HG02840 (cell line): ENCODE measurements around the gene EPB41L2.
"Not testable (repeated sequence)": the region's sequence is repeated elsewhere in the genome, so short reads cannot be mapped to it uniquely, and the experiment has no call there.

Experiments
- ATAC-seq: cut with Tn5 transposase; IDR thresholded peaks from one replicate; pipeline ENCODE4 v1.9.1; 2021; ENCODE audit warnings: mild to moderate bottlenecking, moderate library complexity, moderate number of reproducible peaks; ENCODE audit not compliant: unreplicated experiment, low FRiP score

EPB41L2 gene

DNA sequence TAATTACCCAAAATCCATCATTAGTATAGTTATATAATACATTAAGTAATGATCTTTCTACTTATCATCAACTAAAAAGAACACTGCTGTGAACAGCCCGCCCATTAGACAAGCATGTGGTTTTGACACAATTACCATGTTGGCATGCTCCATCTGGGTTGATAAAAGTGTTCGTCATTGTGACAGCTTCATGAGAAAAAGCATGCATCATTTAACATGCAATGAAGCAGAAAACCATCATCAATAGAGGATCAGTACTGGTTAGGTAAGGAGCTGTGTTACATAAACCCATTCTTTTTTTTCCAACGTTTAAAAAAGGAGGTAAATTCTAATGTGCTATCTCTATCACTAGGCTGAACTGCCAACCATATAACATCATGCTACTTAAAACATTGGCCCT, 101.9 kb downstream of the EPB41L2 start:
- ATAC-seq: no peak

DNA sequence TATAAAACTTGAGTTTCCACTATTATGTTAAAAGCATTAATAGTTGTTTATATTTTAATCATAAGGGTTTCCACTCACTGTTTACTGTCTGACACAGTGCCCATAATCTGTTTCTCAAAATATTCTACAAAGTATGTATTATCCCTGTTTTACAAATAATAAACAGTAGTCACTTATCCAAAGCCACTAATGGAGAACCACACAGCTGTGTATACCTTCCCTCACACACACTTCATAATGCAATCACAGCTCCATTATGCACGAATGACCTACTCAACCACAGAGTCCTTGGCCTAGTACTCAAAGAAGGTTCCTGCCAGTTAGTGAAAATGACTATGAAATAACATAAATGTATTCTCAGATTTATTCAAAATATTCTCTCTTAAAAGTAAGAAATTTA, 103.1 kb downstream of the EPB41L2 start:
- ATAC-seq: no peak

DNA sequence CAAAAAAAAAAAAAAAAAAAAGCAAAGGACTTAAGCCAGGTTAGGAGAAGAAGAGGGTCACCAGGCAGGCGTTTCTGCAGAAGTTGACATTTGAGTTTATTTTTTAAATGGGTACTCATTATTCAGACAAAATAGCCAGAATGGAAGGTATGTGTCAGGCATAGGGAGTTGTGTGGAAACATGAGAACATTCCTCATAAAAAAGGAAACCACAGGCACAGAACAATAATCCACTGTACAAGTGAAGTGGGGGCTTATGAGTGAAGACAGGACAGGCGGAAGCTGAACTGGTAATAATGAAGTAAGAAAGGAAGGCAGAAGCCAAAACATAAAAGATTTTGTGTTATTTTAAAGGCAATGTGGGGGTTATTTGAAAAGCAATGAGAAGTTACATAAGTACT, 104.6 kb downstream of the EPB41L2 start:
- ATAC-seq: no peak

DNA sequence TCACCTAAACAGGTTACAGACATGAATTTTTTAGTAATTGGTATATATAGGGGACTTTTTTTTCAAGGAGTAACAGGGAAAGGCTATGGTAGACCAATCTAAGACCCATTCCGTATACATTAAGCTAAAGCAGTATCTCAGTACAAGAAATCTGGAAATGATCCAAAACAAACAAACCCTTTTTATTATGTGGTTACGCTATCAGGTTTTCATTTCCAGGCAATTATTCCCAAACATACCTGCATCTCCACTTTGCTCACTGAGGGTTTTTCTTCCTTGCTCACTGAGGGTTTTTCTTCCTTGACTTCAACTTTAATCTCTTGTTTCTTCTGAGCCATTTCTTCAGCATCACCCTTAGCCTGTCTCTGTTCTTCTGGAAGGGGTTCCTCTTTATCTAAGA, 107.3 kb downstream of the EPB41L2 start:
- ATAC-seq: no peak

DNA sequence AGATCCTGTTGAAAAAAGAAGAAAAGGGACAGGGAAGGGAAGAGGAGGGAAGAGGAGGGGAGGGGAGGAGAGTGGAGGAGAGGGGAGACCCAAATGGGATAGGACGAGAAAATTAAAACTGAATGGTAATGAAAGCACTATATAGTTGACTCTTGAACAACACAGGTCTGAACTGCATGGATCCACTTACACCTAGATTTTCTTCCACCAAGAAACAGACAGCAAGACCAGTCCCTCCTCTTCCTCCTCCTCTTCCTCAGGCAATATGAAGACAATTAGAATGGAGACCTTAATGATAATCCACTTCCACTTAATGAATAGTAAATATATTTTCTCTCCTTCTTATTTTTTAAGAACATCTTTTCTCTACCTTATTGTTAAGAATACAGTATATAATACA, 113.5 kb downstream of the EPB41L2 start:
- ATAC-seq: no peak

DNA sequence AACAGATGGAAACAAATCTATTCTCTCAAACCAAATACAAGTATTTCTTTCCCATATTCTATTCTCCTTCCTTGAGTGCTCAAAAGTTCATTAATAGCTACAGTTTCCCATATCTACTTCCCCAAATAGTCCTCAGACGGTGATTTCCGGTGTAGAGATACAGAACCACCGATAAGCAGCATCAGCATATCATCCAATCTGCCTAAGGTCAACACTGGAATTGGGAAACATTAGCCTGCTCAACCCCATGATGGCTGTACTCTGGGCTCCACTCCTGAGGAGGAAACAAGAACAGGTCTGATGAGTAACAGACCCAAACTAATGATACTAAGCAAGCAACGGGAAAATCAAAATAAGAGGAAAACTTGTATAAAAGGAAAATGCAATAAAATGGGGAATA, 115.6 kb downstream of the EPB41L2 start:
- ATAC-seq: no peak

DNA sequence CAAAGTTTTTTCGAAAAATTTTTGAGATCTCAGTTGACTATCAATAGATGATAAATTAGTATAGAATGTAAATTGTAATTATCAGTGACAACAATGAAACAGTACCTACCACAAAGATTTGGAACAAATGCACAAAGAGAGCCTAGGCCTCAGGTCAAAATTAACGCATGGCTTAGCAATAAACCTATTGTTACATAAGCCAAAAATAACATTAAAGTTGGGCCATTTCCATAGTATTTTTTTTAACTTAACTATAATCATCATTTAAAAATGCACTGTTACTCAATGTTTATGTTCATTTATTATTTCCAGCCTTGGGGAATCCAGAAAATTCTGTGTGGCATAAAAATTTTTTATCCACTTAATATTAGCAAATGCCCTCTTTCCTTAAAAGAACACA, 117.0 kb downstream of the EPB41L2 start:
- ATAC-seq: no peak

DNA sequence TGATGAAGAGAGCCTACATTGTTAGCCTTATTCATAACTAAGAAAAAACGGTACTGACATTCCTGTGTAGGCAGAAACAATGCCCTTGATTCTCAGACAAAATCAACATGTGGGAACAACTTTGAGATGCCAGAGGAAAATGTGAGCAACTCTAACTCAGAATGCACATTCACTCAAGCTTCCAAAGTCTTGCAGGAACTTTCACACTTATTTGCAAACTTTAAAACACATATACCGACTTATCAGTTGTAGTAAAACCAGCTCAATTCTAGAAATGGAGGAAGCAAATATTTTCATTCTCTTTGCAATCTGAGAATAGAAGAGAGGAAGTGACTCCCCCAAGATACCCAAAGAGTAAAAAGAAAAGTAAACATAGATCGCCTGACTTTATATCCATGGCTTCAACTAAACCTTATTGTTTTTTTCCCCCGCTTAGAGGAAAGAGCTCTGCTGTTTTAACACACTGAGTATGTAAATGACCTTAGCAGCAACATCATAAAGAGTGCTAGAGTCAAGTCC, 117.6 kb downstream of the EPB41L2 start:
- ATAC-seq: no peak

DNA sequence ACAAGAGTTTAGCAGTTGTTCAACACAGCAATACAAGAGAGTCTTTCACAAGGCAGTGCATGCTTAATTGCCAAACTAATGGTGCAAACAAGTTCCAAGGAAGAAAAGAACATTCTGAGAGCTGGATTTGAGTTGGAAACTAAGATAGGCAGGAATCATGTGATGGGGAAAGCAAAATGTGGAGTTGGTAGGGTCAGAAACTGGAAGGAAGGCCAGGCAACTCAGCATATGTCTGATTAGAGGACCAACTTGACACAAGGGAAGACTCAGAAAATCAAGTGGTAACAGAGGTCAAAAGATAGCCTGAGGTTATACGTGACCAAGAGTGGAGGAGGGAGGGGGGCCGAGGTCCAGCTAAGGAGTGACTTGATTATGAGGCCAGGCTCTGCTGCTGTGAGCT, 118.6 kb downstream of the EPB41L2 start:
- no peak for ATAC-seq

DNA sequence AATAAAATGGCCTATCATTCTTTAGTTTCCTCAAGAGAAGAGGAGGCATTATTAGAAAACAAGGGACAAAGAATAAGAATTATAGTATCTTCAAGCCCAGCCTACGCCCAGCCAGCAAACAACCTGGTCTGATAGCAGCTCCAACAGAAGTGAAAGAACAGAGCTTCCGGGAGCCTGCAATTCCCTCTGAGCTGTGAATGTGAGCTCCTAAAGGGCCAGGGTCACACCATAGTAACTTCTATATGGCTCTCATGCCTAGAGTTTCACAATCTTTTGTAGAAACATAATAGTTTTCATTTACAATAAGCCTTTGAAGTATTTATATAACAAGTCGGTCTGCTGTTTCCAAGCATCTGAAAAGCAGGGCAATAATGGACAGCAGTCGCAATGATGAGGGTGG, 119.3 kb downstream of the EPB41L2 start:
- no peak for ATAC-seq

DNA sequence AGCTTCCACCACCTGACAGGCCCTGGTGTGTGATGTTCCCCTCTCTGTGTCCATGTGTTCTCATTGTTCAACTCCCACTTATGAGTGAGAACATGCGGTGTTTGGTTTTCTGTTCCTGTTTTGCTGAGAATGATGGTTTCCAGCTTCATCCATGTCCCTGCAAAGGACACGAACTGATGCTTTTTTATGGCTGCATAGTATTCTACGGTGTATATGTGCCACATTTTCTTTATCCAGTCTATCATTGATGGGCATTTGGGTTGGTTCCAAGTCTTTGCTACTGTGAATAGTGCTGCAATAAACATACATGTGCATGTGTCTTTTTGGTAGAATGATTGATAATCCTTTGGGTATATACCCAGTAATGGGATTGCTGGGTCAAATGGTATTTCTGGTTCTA, 120.3 kb downstream of the EPB41L2 start:
- not testable (repeated sequence) for ATAC-seq

DNA sequence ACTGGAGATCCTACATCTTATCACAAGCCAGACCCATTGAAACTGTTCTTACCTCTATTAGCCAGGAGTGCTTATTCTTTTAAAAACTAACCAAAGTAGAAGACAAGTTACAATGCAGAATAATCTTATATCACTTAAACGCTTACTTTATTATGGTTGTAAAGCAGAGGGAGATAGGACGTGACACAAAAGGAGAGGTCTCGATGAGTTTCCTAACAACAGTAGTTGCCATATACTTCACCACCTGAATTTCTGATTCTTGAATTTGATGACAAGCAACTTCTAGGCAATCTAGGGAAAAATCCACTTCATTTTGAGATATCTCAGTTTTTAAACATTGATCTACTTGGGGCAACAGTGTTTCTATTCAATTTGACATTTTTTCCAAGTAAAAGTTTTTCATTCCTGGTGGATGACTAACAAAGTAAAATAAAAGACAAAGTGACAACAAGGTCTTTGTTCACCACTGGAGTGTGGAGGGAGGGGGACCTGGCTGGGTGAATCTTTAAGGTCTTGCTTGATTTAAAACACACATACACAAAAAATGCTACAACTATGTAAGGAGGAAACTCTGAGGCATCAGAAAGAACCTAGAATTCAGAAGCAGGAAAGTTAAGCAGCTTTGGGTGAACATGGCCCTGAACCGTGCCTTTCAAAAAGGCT, 125.0 kb downstream of the EPB41L2 start:
- ATAC-seq: no peak

DNA sequence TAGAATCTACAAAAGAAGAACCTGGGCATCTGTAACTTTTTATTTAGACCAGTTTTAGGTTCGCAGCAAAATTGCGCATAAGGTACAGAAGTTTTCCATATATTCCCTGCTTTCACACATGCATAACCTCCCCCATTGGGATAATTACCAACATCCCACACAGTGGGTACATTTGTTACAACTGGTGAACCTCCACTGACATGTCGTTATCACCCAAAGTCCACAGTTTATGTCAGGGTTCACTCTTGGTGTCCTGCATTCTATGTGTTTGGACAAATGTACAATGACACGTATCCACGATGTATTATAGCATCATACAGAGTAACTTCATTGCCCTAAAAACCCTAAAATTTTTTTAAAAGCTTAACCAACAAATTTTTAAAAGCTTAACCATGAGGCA, 126.1 kb downstream of the EPB41L2 start:
- no peak for ATAC-seq

DNA sequence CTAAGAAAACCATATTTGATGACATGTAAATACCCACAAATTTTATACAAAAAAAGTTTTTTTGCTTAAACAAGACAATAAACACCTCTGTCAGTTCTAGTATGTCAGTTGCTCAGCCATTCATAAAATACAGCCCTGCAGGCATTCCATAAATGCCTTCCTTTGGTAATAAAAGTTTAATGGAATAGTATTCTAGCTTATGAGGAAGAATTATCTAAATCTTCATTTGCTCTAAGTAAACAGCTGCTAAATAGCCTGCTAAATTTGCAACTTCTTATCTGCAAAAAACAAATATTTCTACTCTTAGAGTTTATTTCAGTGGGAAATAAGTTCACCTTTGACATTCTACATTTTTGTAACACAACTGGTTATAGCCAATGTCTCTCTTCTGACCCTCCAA, 127.1 kb downstream of the EPB41L2 start:
- no peak for ATAC-seq

DNA sequence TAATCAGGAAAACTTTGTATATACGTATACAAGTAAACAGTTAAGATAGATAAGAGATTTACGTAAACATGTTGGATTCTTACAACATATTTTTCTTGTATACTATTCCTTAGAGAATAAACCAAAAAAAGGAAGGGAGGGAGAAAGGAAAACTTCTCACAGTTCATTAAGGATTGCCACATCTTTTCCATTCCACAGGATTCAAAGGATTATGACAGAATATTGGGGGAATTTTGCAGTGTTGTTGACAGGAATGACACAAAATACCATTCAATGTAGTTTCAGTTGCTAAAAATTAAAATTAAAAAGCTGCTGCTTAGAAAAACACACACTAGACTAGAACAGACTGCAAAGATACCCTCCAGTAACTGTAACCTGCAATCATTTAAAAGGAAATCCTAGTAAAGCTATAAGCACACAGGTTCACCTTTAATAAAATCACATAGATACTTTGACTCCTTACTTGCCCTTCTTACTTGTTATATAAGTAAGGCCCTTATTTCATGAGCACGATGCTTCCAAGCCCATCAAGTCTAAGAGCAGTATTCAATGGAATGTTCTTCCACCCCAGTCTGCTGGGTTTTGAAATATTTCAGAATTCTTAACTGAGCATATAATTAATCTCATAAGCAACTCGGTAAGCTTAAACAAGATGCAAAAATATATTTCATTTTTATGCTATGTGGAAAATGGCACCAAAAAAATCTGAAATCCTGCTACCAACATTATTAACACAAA, 128.0 kb downstream of the EPB41L2 start:
- no peak for ATAC-seq

DNA sequence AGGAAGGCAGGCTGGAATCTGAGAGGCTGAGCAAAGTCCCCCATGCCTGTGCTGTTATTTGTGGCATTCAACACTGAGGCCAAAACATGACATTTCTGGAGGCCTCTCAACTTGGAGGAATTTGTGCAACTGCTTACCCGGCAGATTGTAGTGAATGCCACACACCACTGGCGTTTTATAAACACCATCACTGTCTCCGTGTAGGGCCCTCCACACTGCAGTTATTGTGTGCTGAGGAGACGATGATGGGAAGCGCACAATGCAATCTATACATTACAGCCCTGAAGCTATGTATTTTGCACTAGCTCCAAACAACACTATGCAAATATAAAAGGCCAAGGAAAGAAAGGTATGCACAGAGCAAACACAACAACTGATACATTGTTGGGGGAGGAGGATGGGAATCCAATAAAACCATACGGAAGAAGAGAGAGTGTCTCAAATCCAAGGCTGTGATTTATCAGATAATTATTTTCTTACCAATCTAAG, 129.3 kb downstream of the EPB41L2 start:
- no peak for ATAC-seq

DNA sequence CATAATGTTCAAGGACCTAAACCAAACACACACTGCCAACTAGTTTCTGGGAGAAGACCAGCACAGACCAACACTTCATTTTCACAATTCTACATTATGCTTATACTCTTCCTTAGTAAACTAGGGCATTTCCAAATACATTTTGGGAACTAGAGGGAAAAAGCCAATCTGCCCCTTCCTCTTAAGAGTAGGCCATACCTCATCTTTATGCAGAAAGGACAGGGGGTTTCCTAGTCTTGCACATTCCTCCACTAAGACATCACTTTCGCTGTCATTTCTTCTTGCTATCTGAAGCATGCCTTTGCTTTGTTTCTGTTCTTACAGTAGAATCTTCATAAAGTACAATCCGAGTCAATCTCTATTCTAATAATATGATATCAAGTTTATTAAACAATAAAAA, 130.1 kb downstream of the EPB41L2 start:
- no peak for ATAC-seq

DNA sequence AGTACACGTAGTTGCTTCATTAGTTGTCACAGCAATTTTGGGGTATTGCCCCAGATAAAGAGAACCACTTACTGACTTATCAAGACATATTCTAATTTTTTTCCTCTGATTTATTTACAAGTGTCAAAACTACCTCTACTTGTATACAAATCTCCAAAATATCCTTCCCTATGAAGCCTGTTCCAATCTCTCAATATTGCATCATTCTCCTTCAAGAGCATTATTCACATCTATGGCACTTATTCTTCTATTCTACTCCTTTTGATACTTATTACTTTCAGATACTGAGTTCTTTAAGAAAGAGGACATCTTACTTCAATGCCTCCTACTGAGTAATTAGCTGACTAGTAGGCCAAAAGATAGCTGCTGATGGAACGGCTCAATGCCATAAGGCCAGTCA, 130.6 kb downstream of the EPB41L2 start:
- no peak for ATAC-seq

DNA sequence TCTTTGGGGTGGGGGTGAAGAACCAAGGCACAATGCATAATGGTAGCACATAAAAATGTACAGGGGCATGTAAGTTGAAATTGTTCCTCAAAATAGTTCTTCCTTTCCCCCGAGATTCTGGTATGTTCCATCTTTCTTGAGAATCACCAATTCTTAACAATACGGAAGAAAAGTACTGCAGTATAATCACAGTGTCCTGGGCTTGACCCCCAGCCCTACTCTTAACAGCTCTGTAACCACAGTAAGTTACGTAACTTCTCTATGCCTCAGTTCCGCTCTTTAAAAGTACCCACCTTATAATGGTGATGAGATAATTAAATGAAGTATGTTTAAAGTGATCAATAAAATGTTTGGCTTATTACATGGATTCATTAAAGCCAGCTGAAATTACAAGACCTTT, 131.4 kb downstream of the EPB41L2 start:
- no peak for ATAC-seq

DNA sequence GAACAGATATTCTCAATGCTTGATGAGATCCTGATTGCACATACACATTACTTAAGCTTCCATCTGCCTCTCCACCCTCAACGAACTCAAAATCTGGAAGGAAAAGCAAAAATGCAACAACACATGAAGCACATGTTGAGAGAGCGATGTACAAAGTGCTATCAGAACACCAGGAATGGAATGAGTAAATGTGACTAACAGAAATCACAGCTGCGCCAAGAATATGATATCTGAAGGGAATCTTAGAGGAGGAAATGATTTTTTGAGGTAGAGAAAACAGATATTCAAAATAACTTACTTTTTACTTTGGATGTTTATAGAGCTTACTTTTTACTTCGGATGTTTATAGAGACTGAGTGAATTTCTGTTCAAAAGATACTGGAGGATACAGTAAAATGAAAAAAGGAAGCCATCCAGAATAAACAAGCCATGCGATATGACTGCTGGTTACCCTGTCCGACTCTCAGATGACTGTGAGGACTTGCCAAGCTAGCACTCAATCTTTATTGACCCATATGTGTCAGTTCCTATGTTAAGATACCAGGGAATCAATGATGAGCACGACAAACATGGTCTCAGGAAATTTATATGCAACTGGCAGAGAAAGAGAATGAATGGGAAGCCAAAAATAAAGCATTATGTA, 133.9 kb downstream of the EPB41L2 start:
- no peak for ATAC-seq

DNA sequence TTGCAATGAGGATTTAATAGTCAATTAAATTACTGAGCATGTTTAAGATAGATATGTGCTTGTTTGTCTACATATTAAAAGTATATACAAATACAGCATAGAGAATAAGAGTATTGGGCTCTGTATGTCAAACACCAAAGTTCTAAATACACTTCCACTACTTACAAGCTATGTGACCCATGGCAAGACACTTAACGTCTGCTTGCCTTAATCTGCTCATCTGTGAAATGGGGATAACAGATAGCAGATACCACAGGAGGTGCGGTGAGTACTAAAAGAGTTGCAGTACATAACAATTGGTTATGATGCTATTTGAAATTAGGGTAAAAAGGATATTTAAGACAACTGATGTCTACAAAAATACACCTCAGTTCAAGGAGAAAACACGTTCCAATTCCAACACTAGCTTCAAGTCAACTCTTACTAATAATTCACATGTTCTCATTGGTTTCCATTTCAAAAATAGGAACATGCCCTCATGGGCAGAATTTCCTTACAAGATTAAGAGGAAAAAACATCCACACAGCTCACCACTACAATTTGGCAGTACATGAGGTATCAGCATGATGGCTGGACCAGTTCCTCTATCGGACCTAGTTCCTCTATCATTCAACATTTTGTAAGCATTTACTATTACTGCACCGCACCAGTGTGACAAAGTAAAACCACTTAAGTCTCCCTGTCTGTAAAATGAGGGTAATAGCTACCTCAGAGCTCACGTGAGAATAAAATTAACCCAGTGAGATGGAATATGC, 134.7 kb downstream of the EPB41L2 start:
- no peak for ATAC-seq
